GM23338 (cell line): ENCODE data around the gene PHKG1. TPM values are rescaled to one million over a fixed set of nuclear protein-coding genes. Genes with fewer than 3 reads are reported as not detected.

ENCODE experiments used
- ATAC-seq: fragments of 200-7000 bp; cut with Tn5 transposase; 3 replicates; pipeline ENCODE4 v1.9.1; 2020
- DNase-seq: peaks from one replicate; pipeline ENCODE4 v3.0.0-alpha.2; 2015; ENCODE audit warnings: low spot score
- H2AFZ ChIP-seq: fragments of 200-600 bp; sonication (generic); 2 replicates; pipeline ENCODE4 v1.8.0; 2016; ENCODE audit warnings: antibody characterized with exemption, mild to moderate bottlenecking, moderate library complexity
- H3F3A ChIP-seq: fragments of 200-600 bp; sonication (generic); replicated peaks from 2 replicates; pipeline ENCODE4 v1.8.0; 2017; ENCODE audit warnings: antibody characterized with exemption, mixed run types, low read depth
- H3K27ac ChIP-seq: fragments of 200-600 bp; sonication (generic); 2 replicates; pipeline ENCODE4 v1.6.1; 2016; ENCODE audit warnings: low read depth
- H3K27me3 ChIP-seq: fragments of 200-600 bp; sonication (generic); 2 replicates; pipeline ENCODE4 v1.8.0; 2016; ENCODE audit warnings: mild to moderate bottlenecking, mixed run types, moderate library complexity; ENCODE audit not compliant: insufficient read depth
- H3K36me3 ChIP-seq: fragments of 200-600 bp; sonication (generic); 2 replicates; pipeline ENCODE4 v1.8.0; 2016; ENCODE audit warnings: mild to moderate bottlenecking; ENCODE audit not compliant: insufficient read depth
- H3K4me1 ChIP-seq: fragments of 200-600 bp; sonication (generic); 2 replicates; pipeline ENCODE4 v1.8.0; 2016; ENCODE audit warnings: mild to moderate bottlenecking, moderate library complexity; ENCODE audit not compliant: insufficient read depth
- H3K4me2 ChIP-seq: fragments of 200-600 bp; sonication (generic); 2 replicates; pipeline ENCODE4 v1.7.1; 2017; ENCODE audit warnings: mixed run types
- H3K4me3 ChIP-seq: fragments of 200-600 bp; sonication (generic); 2 replicates; pipeline ENCODE4 v1.6.1; 2016; ENCODE audit warnings: mixed run types
- H3K79me2 ChIP-seq: fragments of 200-600 bp; sonication (generic); replicated peaks from 2 replicates; pipeline ENCODE4 v1.8.0; 2017; ENCODE audit warnings: mild to moderate bottlenecking; ENCODE audit not compliant: insufficient read depth
- H3K9me2 ChIP-seq: fragments of 200-600 bp; sonication (generic); 2 replicates; pipeline ENCODE4 v1.8.0; 2017; ENCODE audit not compliant: insufficient read depth
- H4K20me1 ChIP-seq: fragments of 200-600 bp; sonication (generic); replicated peaks from 2 replicates; pipeline ENCODE4 v1.8.0; 2017; ENCODE audit warnings: mild to moderate bottlenecking; ENCODE audit not compliant: insufficient read depth
- H3K27ac Mint-ChIP-seq: 2 replicates; pipeline ENCODE4 v1.8.0; 2020; ENCODE audit warnings: inconsistent platforms, mild to moderate bottlenecking, moderate library complexity, mixed read lengths
- H3K27me3 Mint-ChIP-seq: 3 replicates; pipeline ENCODE4 v1.8.0; 2022; ENCODE audit warnings: low read depth, mild to moderate bottlenecking, moderate library complexity, mixed read lengths, inconsistent platforms; ENCODE audit not compliant: insufficient read depth, poor library complexity
- H3K36me3 Mint-ChIP-seq: 3 replicates; pipeline ENCODE4 v1.8.0; 2021; ENCODE audit warnings: low read depth, mild to moderate bottlenecking, inconsistent platforms, moderate library complexity, mixed read lengths
- H3K4me1 Mint-ChIP-seq: 3 replicates; pipeline ENCODE4 v1.8.0; 2020; ENCODE audit warnings: mild to moderate bottlenecking, inconsistent platforms, mixed read lengths
- H3K4me3 Mint-ChIP-seq: 3 replicates; pipeline ENCODE4 v1.8.0; 2021; ENCODE audit warnings: moderate library complexity, mild to moderate bottlenecking, inconsistent platforms, mixed read lengths
- H3K9me3 Mint-ChIP-seq: 3 replicates; pipeline ENCODE4 v1.8.0; 2020; ENCODE audit warnings: moderate library complexity, mild to moderate bottlenecking, inconsistent platforms, mixed read lengths
- ETS1 ChIP-seq: IDR thresholded peaks from 2 replicates; pipeline ENCODE4 v1.6.1; 2016; ENCODE audit warnings: antibody characterized with exemption
- NANOG ChIP-seq: IDR thresholded peaks from 2 replicates; pipeline ENCODE4 v1.6.1; 2016; ENCODE audit warnings: antibody characterized with exemption, borderline replicate concordance
- STAT1 ChIP-seq: IDR thresholded peaks from one replicate; pipeline ENCODE4 v1.6.1; 2016; ENCODE audit warnings: antibody characterized with exemption; ENCODE audit not compliant: unreplicated experiment
- ZNF462 ChIP-seq: fragments of 250-450 bp; sonication (Bioruptor Pico); IDR thresholded peaks from 2 replicates; pipeline ENCODE4 v1.5.0; 2020; ENCODE audit warnings: mild to moderate bottlenecking, moderate library complexity
- polyA plus RNA-seq: library from polyadenylated mRNA; unstranded; fragments of >200 nt; fragmentation: Nextera tagmentation; extraction: Ambion mirVana; gene quantifications from 2 replicates; pipeline ENCODE4 v1.2.1, GENCODE V29; 2016
- total RNA-seq: library from RNA; depleted of rRNA; stranded (reverse); fragments of >200 nt; shearing (Covaris generic); gene quantifications from 2 replicates; pipeline ENCODE4 v1.2.3, GENCODE V29; 2014

Gene PHKG1
- total and polyA plus RNA-seq, 2 experiments from 2014 or later, result not detected

DNA sequence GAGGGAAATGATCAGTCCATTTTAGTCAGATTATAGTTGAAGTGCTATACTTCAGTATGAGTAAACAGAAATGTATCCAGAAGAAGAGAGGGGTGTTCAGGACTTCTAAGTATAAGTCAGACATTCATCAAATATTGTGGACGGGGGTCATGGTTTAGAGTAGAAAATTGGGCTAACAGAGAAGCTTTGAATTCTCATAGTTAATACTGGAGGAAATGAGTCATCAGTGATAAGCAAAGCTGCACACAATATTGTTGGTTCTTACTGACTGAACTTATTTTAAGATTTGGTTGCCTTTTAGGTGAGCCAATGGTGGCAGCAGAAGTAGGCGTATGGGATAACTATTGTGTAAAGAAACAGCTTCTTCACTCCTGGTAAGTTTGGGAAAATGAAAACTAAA is 30.4 kb downstream of the PHKG1 start (continued):
- no peak for TF ChIP-seq ZNF462 (CRISPR knock-in tag)

DNA sequence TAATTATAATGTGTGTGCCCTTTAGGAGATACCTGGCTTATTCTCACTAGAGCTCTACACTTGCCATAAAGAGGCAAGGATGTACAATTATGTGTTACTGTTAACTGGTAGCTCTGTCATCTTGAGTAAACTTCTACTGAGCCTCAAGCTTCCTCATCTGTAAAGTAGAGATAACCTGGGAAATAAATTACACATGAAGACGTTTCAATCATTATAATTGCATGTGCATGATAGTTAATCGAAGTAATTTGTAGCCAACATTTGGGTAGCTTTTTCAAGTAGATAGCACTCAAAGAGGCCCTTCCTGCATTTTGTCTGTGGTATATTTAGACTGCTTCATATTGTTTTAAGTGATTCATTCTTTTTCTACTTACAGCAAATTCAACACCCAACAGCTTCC is 38.8 kb downstream of the PHKG1 start:
- Histone ChIP-seq H3K4me2 (peak overlapping the region; percentile 100; the same call in 1 of the 2 replicates), H3K27ac (0 out of 2 replicates have a peak overlapping the region, but pooled peaks have one; percentile 5), H3K4me1 (peaks cover 17% of the 10 kb centered on the region), H3K4me3 (no peak overlapping the region), H4K20me1 (peaks cover 9% of the 10 kb centered on the region; the same call in 1 of the 2 replicates), H3K79me2 (peaks cover 79% of the 10 kb centered on the region), H3K27me3 (no peaks in the 10 kb centered on the region), H3K9me2 (no peaks in the 10 kb centered on the region), H3F3A (peaks cover 28% of the 10 kb centered on the region; the same call in 1 of the 2 replicates), H2AFZ (no peak overlapping the region), H3K36me3 (peaks cover 60% of the 10 kb centered on the region)
- Mint-ChIP-seq H3K9me3 (peaks cover 2% of the 10 kb centered on the region; the same call in 1 of the 3 replicates), H3K4me3 (peak overlapping the region; percentile 49), H3K27me3 (no peaks in the 10 kb centered on the region), H3K27ac (no peak overlapping the region), H3K4me1 (peaks cover 10% of the 10 kb centered on the region; the same call in 2 of the 3 replicates), H3K36me3 (peaks cover 72% of the 10 kb centered on the region)
- TF ChIP-seq ETS1 (no peak), NANOG (no peak), ZNF462 (CRISPR knock-in tag) (no peak), STAT1 (no peak)
- no peak for DNase-seq
- no peak for ATAC-seq
